DND-41 (cell line): ENCODE data around the gene ZCCHC3.

Source experiments
- EZH2 ChIP-seq: IDR thresholded peaks from 3 replicates; pipeline ENCODE4 v1.6.1; 2012; ENCODE audit warnings: borderline replicate concordance, low read depth, mild to moderate bottlenecking, moderate library complexity, low read length, inconsistent platforms; ENCODE audit not compliant: severe bottlenecking
- TF ChIP-seq, protein P1 (sequence below): IDR thresholded peaks from 2 replicates; pipeline ENCODE4 v1.5.1; 2012; ENCODE audit warnings: borderline replicate concordance, low read length, moderate library complexity, mild to moderate bottlenecking; ENCODE audit not compliant: poor library complexity, severe bottlenecking; ENCODE audit errors: extremely low read depth

- TF ChIP-seq, protein P1, sequence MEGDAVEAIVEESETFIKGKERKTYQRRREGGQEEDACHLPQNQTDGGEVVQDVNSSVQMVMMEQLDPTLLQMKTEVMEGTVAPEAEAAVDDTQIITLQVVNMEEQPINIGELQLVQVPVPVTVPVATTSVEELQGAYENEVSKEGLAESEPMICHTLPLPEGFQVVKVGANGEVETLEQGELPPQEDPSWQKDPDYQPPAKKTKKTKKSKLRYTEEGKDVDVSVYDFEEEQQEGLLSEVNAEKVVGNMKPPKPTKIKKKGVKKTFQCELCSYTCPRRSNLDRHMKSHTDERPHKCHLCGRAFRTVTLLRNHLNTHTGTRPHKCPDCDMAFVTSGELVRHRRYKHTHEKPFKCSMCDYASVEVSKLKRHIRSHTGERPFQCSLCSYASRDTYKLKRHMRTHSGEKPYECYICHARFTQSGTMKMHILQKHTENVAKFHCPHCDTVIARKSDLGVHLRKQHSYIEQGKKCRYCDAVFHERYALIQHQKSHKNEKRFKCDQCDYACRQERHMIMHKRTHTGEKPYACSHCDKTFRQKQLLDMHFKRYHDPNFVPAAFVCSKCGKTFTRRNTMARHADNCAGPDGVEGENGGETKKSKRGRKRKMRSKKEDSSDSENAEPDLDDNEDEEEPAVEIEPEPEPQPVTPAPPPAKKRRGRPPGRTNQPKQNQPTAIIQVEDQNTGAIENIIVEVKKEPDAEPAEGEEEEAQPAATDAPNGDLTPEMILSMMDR = no peak
- TF ChIP-seq EZH2 = no peak
Measured at GRCh38 chr20:328975-329695, 31.8 kb downstream of the ZCCHC3 start.
